HepG2 (cell line): ENCODE results near the gene DOCK3. TPM values are rescaled to one million over a fixed set of nuclear protein-coding genes. Genes with fewer than 3 reads are reported as not detected.
A peak's percentile ranks its signal among the peaks of the same experiment; 100 is the strongest.
"Not testable (repeated sequence)": the region's sequence is repeated elsewhere in the genome, so short reads cannot be mapped to it uniquely, and the experiment has no call there.

Experiments
- ATAC-seq: fragments of 200-7000 bp; cut with Tn5 transposase; 3 replicates; pipeline ENCODE4 v1.9.1; 2020; ENCODE audit warnings: mild to moderate bottlenecking, moderate library complexity
- BruUV-seq: library from RNA; stranded (reverse); fragments of 400-500 nt; replicated peaks from 2 replicates; lab custom pipeline; 2021; lab: Mats Ljungman, UMichigan
- CTCF ChIA-PET: fragments of 300-600 bp; formaldehyde crosslinking; extraction: SDS; loops from one replicate; lab custom pipeline; 2021; ENCODE audit warnings: low total read pairs, inconsistent platforms, low intra/inter-chr PET ratio; lab: Yijun Ruan, JAX
- POLR2A ChIA-PET: fragments of 350-600 bp; sonication (Branson Sonifier 250); formaldehyde crosslinking; loops from one replicate; lab custom pipeline; 2020; ENCODE audit warnings: antibody characterized with exemption, inconsistent platforms; lab: Yijun Ruan, JAX
- DNase-seq: peaks from one replicate; pipeline ENCODE4 v3.0.0-alpha.2; 2015; ENCODE audit warnings: low spot score
- FAIRE-seq: peaks from 3 replicates; lab custom pipeline; 2011; peaks lifted over from hg19 to GRCh38; lab: Jason Lieb, UNC
- H2AFZ ChIP-seq: one replicate; pipeline ENCODE4 v1.6.1; 2011; ENCODE audit warnings: low read length, inconsistent platforms
- H3K27ac ChIP-seq: fragments of 300-600 bp; 3 replicates; pipeline ENCODE4 v1.8.0; 2011; ENCODE audit warnings: mixed run types, mild to moderate bottlenecking, mixed read lengths, low read length, inconsistent platforms; ENCODE audit not compliant: insufficient read depth; ENCODE audit errors: extremely low read length
- H3K27me3 ChIP-seq, 2 experiments: fragments of 200-600 bp in 1 of 2; 2 replicates in 1 of 2; 3 replicates in 1 of 2; pipeline versions ENCODE4 v1.6.0 to v1.8.0; 2011; ENCODE audit warnings: low read length in 2 of 2, mild to moderate bottlenecking in 2 of 2, moderate library complexity in 2 of 2, inconsistent platforms in 1 of 2; ENCODE audit not compliant: insufficient read depth in 2 of 2, control insufficient read depth in 1 of 2
- H3K36me3 ChIP-seq, 2 experiments: fragments of 200-600 bp in 1 of 2; replicated peaks in 1 of 2; 2 replicates in 1 of 2; 3 replicates in 1 of 2; pipeline versions ENCODE4 v1.5.1 to v1.8.0; 2011; ENCODE audit warnings: low read length in 2 of 2, inconsistent platforms in 1 of 2; ENCODE audit not compliant: insufficient read depth in 2 of 2, control insufficient read depth in 1 of 2
- H3K4me1 ChIP-seq: 2 replicates; pipeline ENCODE4 v1.5.1; 2012; ENCODE audit warnings: low read length, inconsistent platforms; ENCODE audit not compliant: insufficient read depth
- H3K4me2 ChIP-seq: 2 replicates; pipeline ENCODE4 v1.6.0; 2011; ENCODE audit warnings: low read depth, low read length, inconsistent platforms
- H3K4me3 ChIP-seq, 3 experiments: fragments of 200-600 bp in 1 of 3; sonication (generic), shearing (Covaris generic) in 1 of 3; replicated peaks in 1 of 3; 2 replicates each; pipeline ENCODE4 v1.5.1; 2011 to 2016; ENCODE audit warnings: low read length in 3 of 3, inconsistent platforms in 2 of 3, low read depth in 2 of 3, mild to moderate bottlenecking in 2 of 3, control low read depth in 1 of 3, mixed read lengths in 1 of 3; ENCODE audit not compliant: insufficient read depth in 1 of 3
- H3K79me2 ChIP-seq: one replicate; pipeline ENCODE4 v1.6.1; 2011; ENCODE audit warnings: low read length, inconsistent platforms; ENCODE audit not compliant: insufficient read depth
- H3K9ac ChIP-seq: 2 replicates; pipeline ENCODE4 v1.6.0; 2011; ENCODE audit warnings: mild to moderate bottlenecking, low read depth, low read length, inconsistent platforms; ENCODE audit not compliant: insufficient read depth
- H3K9me3 ChIP-seq: 2 replicates; pipeline ENCODE4 v1.5.1; 2012; ENCODE audit warnings: mild to moderate bottlenecking, low read length
- H4K20me1 ChIP-seq: 2 replicates; pipeline ENCODE4 v1.6.0; 2011; ENCODE audit warnings: inconsistent platforms, mild to moderate bottlenecking, low read length, moderate library complexity; ENCODE audit not compliant: insufficient read depth
- FOXO1 ChIP-seq: sonication (generic); formaldehyde crosslinking; IDR thresholded peaks from 2 replicates; pipeline ENCODE4 v1.4.0; 2020; ENCODE audit warnings: missing genetic modification reagents
- MEIS2 ChIP-seq: sonication (generic); formaldehyde crosslinking; IDR thresholded peaks from 2 replicates; pipeline ENCODE4 v1.9.0; 2021; ENCODE audit warnings: mild to moderate bottlenecking, missing genetic modification reagents
- ZFAT ChIP-seq: sonication (generic); formaldehyde crosslinking; conservative IDR thresholded peaks from 2 replicates; pipeline ENCODE4 v1.8.1; 2023; ENCODE audit warnings: missing genetic modification reagents, inconsistent platforms
- ZNF782 ChIP-seq: sonication (generic); formaldehyde crosslinking; IDR thresholded peaks from 2 replicates; pipeline ENCODE4 v1.4.0; 2020; ENCODE audit warnings: missing genetic modification reagents, mild to moderate bottlenecking, borderline replicate concordance
- WGBS: methylation state at CpG from one replicate; pipeline ENCODE4 v1.1.6; 2017; ENCODE audit warnings: low lambda C conversion rate; 5-methylcytosine and 5-hydroxymethylcytosine counted together
- in situ Hi-C: cut with HindIII; loops from 2 replicates; pipeline ENCODE4 v1.10.0; 2017; ENCODE audit warnings: low pct_unique_long_range_greater_than_20kb; ENCODE audit not compliant: extremely low pct_ligation_motif_present
- intact Hi-C: fragments of 100-400 bp; cut with micrococcal nuclease; formaldehyde crosslinking; loops from one replicate; pipeline ENCODE4 v1.10.0; 2022; ENCODE audit not compliant: unreplicated experiment
- polyA plus RNA-seq, 8 experiments: library from polyadenylated mRNA; depleted of rRNA in 3 of 8; stranded (reverse) in 7 of 8; unstranded in 1 of 8; fragments of >200 nt; fragmentation: Illumina TruSeq in 4 of 8; extraction: Trizol in 4 of 8; gene quantifications; 2 replicates each; pipeline versions ENCODE4 v1.2.1 to v1.2.3, GENCODE V29; 2011 to 2016; ENCODE audit warnings: low read depth in 4 of 8, missing spikeins in 1 of 8, mixed read lengths in 1 of 8; ENCODE audit not compliant: insufficient read depth in 1 of 8
- total RNA-seq, 5 experiments: library from RNA; depleted of rRNA; stranded (reverse); fragments of >200 nt; fragmentation: Illumina TruSeq; extraction: Trizol; gene quantifications; 2 replicates each; pipeline ENCODE4 v1.2.3, GENCODE V29; 2016; ENCODE audit warnings: low read depth in 1 of 5
- TF ChIP-seq, protein P1 (sequence below): sonication (generic); formaldehyde crosslinking; IDR thresholded peaks from 2 replicates; pipeline ENCODE4 v1.4.0; 2020; ENCODE audit warnings: missing genetic modification reagents
- TF ChIP-seq, protein P2 (sequence below): sonication (generic); formaldehyde crosslinking; IDR thresholded peaks from 2 replicates; pipeline ENCODE4 v1.5.0; 2020; ENCODE audit warnings: mild to moderate bottlenecking, missing genetic modification reagents, moderate library complexity

Gene DOCK3
- total and polyA plus RNA-seq, 2 of the 13 experiments (the other 11 are each of a cell fraction or from before 2014, with no cell fraction given) = not detected

DNA sequence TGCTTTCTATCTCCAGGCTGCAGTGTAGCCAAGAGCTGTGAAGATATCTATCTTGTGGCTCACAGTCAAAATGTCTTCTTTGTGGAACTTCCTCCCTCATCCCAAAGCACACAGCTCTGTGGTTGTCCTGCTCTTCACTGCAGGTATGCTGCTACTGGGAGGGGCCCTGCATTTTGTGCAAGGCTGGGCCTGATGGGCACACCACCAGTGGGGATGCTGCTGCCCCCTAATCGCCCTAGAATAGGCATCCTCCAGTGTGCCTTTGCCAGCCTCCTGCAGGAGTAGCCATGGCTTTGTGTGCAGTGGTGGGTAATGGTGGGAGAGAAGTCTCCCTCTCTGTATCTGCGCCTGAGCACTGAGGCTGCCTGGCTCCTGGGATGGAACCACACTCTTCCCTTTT is 297.3 kb downstream of the DOCK3 start (continued):
- TF ChIP-seq, protein P1, sequence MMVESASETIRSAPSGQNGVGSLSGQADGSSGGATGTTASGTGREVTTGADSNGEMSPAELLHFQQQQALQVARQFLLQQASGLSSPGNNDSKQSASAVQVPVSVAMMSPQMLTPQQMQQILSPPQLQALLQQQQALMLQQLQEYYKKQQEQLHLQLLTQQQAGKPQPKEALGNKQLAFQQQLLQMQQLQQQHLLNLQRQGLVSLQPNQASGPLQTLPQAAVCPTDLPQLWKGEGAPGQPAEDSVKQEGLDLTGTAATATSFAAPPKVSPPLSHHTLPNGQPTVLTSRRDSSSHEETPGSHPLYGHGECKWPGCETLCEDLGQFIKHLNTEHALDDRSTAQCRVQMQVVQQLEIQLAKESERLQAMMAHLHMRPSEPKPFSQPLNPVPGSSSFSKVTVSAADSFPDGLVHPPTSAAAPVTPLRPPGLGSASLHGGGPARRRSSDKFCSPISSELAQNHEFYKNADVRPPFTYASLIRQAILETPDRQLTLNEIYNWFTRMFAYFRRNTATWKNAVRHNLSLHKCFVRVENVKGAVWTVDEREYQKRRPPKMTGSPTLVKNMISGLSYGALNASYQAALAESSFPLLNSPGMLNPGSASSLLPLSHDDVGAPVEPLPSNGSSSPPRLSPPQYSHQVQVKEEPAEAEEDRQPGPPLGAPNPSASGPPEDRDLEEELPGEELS (CRISPR knock-in tag) = no peak
- TF ChIP-seq ZNF782 (CRISPR knock-in tag) (no peak), MEIS2 (CRISPR knock-in tag) (no peak)

DNA sequence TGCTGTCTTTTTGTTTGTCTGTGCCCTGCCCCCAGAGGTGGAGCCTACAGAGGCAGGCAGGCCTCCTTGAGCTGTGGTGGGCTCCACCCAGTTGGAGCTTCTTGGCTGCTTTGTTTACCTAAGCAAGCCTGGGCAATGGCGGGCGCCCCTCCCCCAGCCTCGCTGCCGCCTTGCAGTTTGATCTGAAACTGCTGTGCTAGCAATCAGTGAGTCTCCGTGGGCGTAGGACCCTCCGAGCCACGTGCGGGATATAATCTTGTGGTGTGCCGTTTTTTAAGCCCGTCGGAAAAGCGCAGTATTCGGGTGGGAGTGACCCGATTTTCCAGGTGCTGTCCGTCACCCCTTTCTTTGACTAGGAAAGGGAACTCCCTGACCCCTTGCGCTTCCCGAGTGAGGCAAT is 303.9 kb downstream of the DOCK3 start:
- H2AFZ ChIP-seq, ATAC-seq, CTCF ChIA-PET, H3K36me3 ChIP-seq, H3K4me2 ChIP-seq, H3K27ac ChIP-seq, H3K9ac ChIP-seq, H3K79me2 ChIP-seq, intact Hi-C loops, POLR2A ChIA-PET, DNase-seq, in situ Hi-C loops, FAIRE-seq, H3K9me3 ChIP-seq, H4K20me1 ChIP-seq, H3K27me3 ChIP-seq, H3K4me1 ChIP-seq, H3K4me3 ChIP-seq, BruUV-seq: not testable (repeated sequence)
- 72% methylated on average over 5 of the region's 18 CpGs for WGBS

DNA sequence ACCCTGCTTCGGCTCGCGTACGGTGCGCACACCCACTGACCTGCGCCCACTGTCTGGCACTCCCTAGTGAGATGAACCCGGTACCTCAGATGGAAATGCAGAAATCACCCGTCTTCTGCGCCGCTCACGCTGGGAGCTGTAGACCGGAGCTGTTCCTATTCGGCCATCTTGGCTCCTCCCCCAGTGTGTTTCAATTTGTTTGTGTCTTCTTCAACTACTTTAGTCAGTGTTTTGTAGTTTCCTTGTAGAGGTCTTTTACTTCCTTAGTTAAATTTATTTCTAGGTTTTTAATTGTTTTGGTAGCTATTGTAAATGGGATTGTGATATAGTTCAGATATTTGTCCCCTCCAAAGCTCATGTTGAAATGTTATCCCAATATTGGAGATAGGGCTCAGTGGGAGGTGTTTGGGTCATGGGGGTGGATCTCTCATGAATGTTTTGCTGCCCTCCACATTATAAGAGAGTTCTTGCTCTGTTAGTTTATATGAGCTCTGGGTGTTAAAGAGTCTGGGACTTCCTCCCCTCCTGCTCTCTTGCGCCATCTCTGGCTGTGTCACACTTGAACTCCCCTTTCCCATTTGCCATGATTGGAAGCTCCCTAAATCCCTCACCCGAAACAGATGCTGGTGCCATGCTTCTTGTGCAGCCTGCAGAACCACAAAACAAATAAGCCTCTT is 304.4 kb downstream of the DOCK3 start:
- Histone ChIP-seq H3K4me1 (no peaks in the 10 kb centered on the region), H3K4me2 (no peak overlapping the region), H3K27ac (no peak overlapping the region), H3K4me3 (no peak overlapping the region), H3K79me2 (no peaks in the 10 kb centered on the region), H3K36me3 (no peaks in the 10 kb centered on the region), H2AFZ (no peak overlapping the region), H4K20me1 (no peaks in the 10 kb centered on the region)
- ChIA-PET CTCF (no interaction called here), POLR2A (no interaction called here)
- ATAC-seq (no peak), FAIRE-seq (no peak)
- BruUV-seq = no TSS peak
- WGBS = 85% methylated on average over 15 of the region's 15 CpGs
- in situ Hi-C loops = no loop called here
- intact Hi-C loops = no loop called here
- TF ChIP-seq, protein P2, sequence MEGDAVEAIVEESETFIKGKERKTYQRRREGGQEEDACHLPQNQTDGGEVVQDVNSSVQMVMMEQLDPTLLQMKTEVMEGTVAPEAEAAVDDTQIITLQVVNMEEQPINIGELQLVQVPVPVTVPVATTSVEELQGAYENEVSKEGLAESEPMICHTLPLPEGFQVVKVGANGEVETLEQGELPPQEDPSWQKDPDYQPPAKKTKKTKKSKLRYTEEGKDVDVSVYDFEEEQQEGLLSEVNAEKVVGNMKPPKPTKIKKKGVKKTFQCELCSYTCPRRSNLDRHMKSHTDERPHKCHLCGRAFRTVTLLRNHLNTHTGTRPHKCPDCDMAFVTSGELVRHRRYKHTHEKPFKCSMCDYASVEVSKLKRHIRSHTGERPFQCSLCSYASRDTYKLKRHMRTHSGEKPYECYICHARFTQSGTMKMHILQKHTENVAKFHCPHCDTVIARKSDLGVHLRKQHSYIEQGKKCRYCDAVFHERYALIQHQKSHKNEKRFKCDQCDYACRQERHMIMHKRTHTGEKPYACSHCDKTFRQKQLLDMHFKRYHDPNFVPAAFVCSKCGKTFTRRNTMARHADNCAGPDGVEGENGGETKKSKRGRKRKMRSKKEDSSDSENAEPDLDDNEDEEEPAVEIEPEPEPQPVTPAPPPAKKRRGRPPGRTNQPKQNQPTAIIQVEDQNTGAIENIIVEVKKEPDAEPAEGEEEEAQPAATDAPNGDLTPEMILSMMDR = 0 out of 2 replicates have a peak, but pooled peaks have one; percentile 17
- TF ChIP-seq FOXO1 (no peak), ZFAT (no peak)
- TF ChIP-seq, all 625 proteins: peak for 1
- Histone ChIP-seq H3K9me3 (no peaks in the 10 kb centered on the region), H3K27me3 (peaks cover 0 to 3% of the 10 kb centered on the region in 2 experiments; a peak in 2 of 5 replicates), H3K9ac (no peak overlapping the region)
- DNase-seq = no peak
